HFF-Myc (cell line): ENCODE data around the gene BST1.

Source experiments
- DNase-seq: peaks from one replicate; pipeline ENCODE4 v3.0.0-alpha.2; 2011; ENCODE audit warnings: low read depth; ENCODE audit errors: extremely low read depth
- H3K4me3 ChIP-seq: replicated peaks from 2 replicates; pipeline ENCODE4 v1.5.1; 2011; ENCODE audit warnings: low read depth, mild to moderate bottlenecking, control low read depth, low read length
- CTCF ChIP-seq: IDR thresholded peaks from 2 replicates; pipeline ENCODE4 v1.5.1; 2012; ENCODE audit warnings: mild to moderate bottlenecking, low read depth, low read length, control low read depth; ENCODE audit errors: missing control alignments

Gene BST1

GRCh38 chr4:15683143-15683495 lies 19.7 kb upstream of the BST1 start:
- H3K4me3 ChIP-seq = peak overlapping the region; percentile 80
- no peak for TF ChIP-seq CTCF

GRCh38 chr4:15684498-15684897 lies 18.4 kb upstream of the BST1 start:
- no peak overlapping the region for H3K4me3 ChIP-seq
- DNase-seq = no peak
- TF ChIP-seq CTCF = no peak

More at GRCh38 chr4:15683143-15683495, 19.7 kb upstream of the BST1 start:
- DNase-seq = no peak

DNA sequence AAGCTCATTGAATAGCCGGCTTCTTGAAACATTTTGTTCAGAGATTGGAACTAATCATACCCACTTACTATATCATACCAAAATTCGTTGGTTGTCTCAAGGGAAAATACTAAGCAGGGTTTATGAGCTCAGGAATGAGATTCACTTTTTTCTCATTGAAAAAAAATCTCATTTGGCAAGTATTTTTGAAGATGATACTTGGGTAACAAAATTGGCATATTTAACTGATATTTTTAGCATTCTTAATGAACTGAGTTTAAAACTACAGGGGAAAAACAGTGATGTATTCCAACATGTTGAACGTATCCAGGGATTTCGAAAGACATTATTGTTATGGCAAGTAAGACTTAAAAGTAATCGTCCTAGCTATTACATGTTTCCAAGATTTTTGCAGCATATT lies 14.8 kb upstream of the BST1 start:
- H3K4me3 ChIP-seq = no peak overlapping the region
- TF ChIP-seq CTCF = no peak
- no peak for DNase-seq

- no peak overlapping the region for H3K4me3 ChIP-seq
- no peak for TF ChIP-seq CTCF
- DNase-seq = no peak
Observed at GRCh38 chr4:15689540-15689939, 13.3 kb upstream of the BST1 start.

GRCh38 chr4:15690020-15690809 lies 12.7 kb upstream of the BST1 start:
- no peak for TF ChIP-seq CTCF
- no peak overlapping the region for H3K4me3 ChIP-seq
- peak; percentile 56 for DNase-seq

DNA sequence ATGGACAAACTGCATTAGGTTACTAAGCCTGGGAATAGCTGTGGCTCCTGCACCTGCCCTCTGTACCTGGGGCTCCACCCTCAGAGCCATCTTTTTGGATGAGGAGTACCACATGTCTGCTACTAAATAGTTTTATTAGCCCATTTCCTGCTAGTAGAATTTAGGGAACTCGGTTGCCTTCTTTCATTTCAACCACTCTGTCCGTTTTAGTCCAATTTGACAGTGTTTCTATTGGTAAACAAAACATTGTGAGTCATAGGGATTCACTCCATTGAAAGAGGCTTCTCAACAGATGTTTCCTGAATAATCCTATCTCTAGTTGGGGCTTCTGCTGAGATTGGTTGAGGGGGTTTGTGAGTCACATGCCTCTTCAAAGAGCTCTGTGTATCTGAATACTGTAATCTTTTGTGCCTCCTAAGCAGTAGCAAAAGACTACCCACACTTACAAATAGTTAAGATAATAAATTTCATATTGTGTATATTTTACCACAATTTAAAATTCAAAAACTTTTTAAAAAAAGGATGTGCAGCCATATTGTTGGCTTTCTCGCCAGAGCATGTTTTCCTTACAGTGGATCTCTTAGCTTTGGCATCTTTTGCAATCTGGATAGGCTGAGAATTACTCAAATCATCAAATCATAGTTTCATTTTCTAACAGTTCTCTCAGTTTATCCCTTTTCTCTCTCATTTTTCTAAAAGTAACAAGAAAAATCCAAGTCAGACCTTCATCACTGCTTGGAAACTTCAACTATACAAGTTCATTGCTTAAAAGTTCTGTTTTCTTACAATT lies 11.3 kb upstream of the BST1 start:
- DNase-seq = peak; percentile 84
- TF ChIP-seq CTCF = no peak
- H3K4me3 ChIP-seq = no peak overlapping the region
